ENCODE measurements around the gene CENPQ. TPM values are rescaled to one million over a fixed set of nuclear protein-coding genes. Genes with fewer than 3 reads are reported as not detected.

Gene CENPQ
- total and polyA plus RNA-seq, 9 donors = 3.2 to 6.5 (median 5.3) TPM

DNA sequence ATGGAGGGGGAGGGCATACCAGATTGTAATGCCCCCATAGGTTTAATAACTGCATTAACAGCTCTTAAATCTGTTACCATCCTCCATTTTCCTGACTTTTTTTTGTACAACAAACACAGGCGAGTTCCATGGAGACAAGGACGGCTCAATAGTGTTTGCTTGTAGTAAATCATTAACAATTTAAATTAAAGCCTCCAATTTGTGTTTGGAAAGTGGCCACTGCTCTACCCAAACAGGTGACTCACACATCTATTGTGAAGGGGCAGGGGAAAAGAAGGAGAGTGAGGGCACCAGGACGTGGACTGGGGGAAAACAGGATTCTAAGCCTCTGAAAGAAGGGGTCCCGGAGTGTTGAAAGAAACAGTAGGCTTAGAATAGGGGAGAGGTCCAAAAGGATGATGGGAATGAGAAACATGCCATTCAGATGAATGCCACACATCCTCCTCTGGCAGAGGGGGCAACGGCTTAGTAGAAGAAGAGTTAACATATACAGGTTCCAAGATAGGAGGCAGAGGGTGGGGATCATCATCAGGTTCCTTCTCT is 43.5 kb downstream of the CENPQ start:
- Histone ChIP-seq H3K36me3 (no peaks in the 10 kb centered on the region), H3K9me3 (no peaks in the 10 kb centered on the region), H3K4me3 (no peak overlapping the region), H3K4me1 (ENCODE audit: insufficient read depth) (no peaks in the 10 kb centered on the region), H3K27ac (no peak overlapping the region), H3K27me3 (no peaks in the 10 kb centered on the region)
- intact Hi-C loops (cut with DNase I) = no loop called here
- TF ChIP-seq POLR2A (IDR thresholded peaks at IDR 0.05) = no peak
- TF ChIP-seq EP300 (IDR thresholded peaks at IDR 0.05) = no peak
- TF ChIP-seq, protein P1, sequence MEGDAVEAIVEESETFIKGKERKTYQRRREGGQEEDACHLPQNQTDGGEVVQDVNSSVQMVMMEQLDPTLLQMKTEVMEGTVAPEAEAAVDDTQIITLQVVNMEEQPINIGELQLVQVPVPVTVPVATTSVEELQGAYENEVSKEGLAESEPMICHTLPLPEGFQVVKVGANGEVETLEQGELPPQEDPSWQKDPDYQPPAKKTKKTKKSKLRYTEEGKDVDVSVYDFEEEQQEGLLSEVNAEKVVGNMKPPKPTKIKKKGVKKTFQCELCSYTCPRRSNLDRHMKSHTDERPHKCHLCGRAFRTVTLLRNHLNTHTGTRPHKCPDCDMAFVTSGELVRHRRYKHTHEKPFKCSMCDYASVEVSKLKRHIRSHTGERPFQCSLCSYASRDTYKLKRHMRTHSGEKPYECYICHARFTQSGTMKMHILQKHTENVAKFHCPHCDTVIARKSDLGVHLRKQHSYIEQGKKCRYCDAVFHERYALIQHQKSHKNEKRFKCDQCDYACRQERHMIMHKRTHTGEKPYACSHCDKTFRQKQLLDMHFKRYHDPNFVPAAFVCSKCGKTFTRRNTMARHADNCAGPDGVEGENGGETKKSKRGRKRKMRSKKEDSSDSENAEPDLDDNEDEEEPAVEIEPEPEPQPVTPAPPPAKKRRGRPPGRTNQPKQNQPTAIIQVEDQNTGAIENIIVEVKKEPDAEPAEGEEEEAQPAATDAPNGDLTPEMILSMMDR (IDR thresholded peaks at IDR 0.05) = no peak
- 79 to 86% (median 84%) methylated on average over 5 of the region's 5 CpGs for WGBS, 3 donors
- DNase-seq = no peak

DNA sequence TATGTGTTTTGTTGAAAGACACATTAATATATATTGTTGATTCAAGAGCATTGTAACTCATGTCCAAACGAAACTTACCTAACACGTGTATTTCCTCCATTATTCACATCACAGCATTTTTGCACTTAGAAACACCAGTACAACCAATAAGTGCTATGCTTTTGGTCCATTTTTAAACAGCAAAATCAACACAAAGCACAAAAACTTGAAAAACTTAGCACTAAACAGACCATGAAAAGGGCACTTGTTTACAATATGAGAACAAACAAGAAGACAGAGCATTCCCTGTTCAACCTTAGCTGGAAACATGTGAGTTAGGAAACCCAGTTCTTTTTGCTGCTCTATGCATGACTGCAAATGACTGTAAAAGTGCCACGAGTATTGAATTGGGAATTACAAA is 46.2 kb downstream of the CENPQ start:
- Histone ChIP-seq H3K27me3 (no peaks in the 10 kb centered on the region), H3K9me3 (no peaks in the 10 kb centered on the region), H3K4me1 (ENCODE audit: insufficient read depth) (no peaks in the 10 kb centered on the region), H3K27ac (no peak overlapping the region), H3K4me3 (no peak overlapping the region), H3K36me3 (no peaks in the 10 kb centered on the region)
- DNase-seq = no peak
- intact Hi-C loops (cut with DNase I) = no loop called here
- TF ChIP-seq, protein P1 (IDR thresholded peaks at IDR 0.05) = no peak
- TF ChIP-seq POLR2A (IDR thresholded peaks at IDR 0.05) (no peak), EP300 (IDR thresholded peaks at IDR 0.05) (no peak)
- 69 to 85% (median 77%) methylated on average over 3 of the region's 3 CpGs for WGBS, 3 donors

DNA sequence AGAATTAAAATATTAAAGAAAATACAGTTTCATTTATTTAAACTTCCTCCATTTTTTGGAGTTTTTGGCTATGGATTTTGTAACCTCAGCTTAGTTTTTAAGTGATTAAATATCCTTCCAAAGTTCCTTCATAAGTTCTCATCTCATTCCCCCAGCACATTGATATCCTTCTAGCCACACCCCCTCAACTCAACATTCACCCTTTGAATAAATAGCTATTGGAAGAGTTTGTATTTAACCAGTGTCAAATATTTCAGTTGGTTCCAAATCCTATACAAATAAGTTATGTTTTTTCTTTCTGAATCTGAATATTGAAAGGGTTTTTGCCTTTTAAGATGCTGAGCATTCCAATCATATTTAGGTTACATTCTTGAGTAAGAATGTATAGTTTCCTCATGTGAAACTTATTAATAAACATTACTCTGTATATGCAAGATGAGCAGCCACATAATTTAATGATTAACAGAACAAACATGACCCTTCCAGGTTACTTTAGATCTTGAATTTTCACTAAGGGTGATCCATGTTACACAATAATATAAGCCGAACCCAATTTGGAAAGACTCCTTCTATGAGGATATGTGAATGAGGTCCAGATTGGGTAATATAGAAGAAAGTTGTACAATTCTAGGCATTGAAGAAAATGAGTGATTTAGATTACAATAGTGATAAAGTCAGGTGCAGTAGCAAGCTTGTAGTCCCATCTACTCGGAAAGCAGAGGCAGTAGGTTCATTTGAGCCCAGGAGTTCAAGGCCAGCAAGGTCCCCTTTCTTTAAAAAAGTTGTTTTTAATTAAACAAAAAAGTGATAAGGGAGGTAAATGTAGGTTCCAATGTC is 50.2 kb downstream of the CENPQ start:
- DNase-seq = no peak
- H3K4me3 ChIP-seq = no peak overlapping the region
- intact Hi-C loops (cut with DNase I) = no loop called here
- no peak overlapping the region for H3K27ac ChIP-seq
- 41 to 66% (median 46%) methylated on average over 2 of the region's 2 CpGs for WGBS, 3 donors
- TF ChIP-seq POLR2A (IDR thresholded peaks at IDR 0.05) = no peak
- TF ChIP-seq EP300 (IDR thresholded peaks at IDR 0.05) = no peak
- TF ChIP-seq, protein P1 (IDR thresholded peaks at IDR 0.05) = no peak
- no peaks in the 10 kb centered on the region for H3K9me3 ChIP-seq
- no peaks in the 10 kb centered on the region for H3K27me3 ChIP-seq
- H3K4me1 ChIP-seq (ENCODE audit: insufficient read depth) = no peaks in the 10 kb centered on the region
- H3K36me3 ChIP-seq = no peaks in the 10 kb centered on the region

DNA sequence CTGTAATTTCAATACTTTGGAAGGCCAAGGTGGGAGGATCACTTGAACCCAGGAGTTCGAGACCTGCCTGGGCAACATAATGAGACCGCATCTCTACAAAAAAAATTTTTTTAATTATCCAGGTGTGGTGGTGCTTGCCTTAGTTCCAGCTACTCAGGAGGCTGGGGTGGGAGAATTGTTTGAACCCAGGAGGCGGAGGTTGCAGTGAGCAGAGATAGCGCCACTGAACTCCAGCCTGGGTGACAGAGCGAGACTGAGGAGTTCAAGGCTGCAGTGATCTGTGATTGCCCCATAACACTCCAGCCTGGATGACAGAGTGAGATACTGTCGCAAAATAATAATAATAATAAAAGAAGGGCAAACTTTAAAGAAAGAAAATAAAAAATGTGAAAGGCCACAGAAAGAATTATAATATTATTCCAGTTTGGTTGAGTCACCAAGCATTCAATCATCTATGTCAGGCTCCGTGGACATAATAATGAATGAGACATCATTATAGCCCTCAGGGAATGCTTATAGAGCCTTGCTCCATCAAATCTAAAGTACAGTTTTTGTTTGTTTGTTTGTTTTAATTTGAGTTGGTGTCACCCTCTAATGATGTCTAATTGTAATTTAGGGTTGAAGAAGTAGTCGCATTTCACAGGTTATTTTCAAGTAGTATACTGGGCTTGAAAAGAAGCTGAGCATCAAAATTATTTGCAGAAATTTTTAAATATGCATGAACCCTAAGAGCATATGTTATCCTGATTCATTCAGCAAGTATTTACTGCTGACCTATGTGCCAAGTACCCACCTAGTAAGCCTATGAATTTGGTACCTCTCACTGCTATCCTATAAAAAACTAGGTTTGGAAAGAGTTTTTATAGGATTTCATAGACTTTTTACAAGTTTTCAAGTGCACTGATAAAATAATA is 51.7 kb downstream of the CENPQ start:
- Histone ChIP-seq H3K4me3 (no peak overlapping the region), H3K27ac (no peak overlapping the region), H3K9me3 (no peaks in the 10 kb centered on the region), H3K27me3 (no peaks in the 10 kb centered on the region), H3K4me1 (ENCODE audit: insufficient read depth) (no peaks in the 10 kb centered on the region), H3K36me3 (no peaks in the 10 kb centered on the region)
- TF ChIP-seq, protein P1 (IDR thresholded peaks at IDR 0.05) = no peak
- TF ChIP-seq POLR2A (IDR thresholded peaks at IDR 0.05) (no peak), EP300 (IDR thresholded peaks at IDR 0.05) (no peak)
- no peak for DNase-seq
- 66 to 70% (median 66%) methylated on average over 8 of the region's 8 CpGs for WGBS, 3 donors
- intact Hi-C loops (cut with DNase I) = no loop called here

Measured in ovary (tissue), 9 donors.